C4-2B (cell line): ENCODE results near the gene RAMP3.

Experiments used
- CTCF ChIP-seq: fragments of 450-650 bp; conservative IDR thresholded peaks from 2 replicates; pipeline ENCODE4 v1.5.1; 2017; ENCODE audit warnings: mild to moderate bottlenecking
- ZFX ChIP-seq: fragments of 450-650 bp; IDR thresholded peaks from 2 replicates; pipeline ENCODE4 v1.6.1; 2017

GRCh38 chr7:45171946-45172345 is 14.4 kb downstream of the RAMP3 start:
- TF ChIP-seq CTCF (no peak), ZFX (no peak)
